PC-3 (cell line): ENCODE measurements around the gene ZFYVE27. TPM values are rescaled to one million over a fixed set of nuclear protein-coding genes. Genes with fewer than 3 reads are reported as not detected.

Source experiments
- ATAC-seq: fragments of 200-7000 bp; cut with Tn5 transposase; 2 replicates; pipeline ENCODE4 v1.9.1; 2020; ENCODE audit warnings: mild to moderate bottlenecking, moderate library complexity
- BruUV-seq: library from RNA; stranded (reverse); fragments of 400-500 nt; replicated peaks from 2 replicates; lab custom pipeline; 2021; lab: Mats Ljungman, UMichigan
- CTCF ChIA-PET: fragments of 300-600 bp; sonication (Branson Sonifier 250); formaldehyde crosslinking; loops from one replicate; lab custom pipeline; 2022; ENCODE audit warnings: antibody characterized with exemption; lab: Charles Lee
- POLR2A ChIA-PET: fragments of 300-600 bp; sonication (Branson Sonifier 250); formaldehyde crosslinking; loops from one replicate; lab custom pipeline; 2022; ENCODE audit warnings: antibody characterized with exemption; ENCODE audit not compliant: unreplicated experiment; lab: Charles Lee
- DNase-seq: peaks from one replicate; pipeline ENCODE4 v3.0.0-alpha.2; 2015
- H2AFZ ChIP-seq: fragments of 300-600 bp; sonication (generic); 2 replicates; pipeline ENCODE4 v1.6.0; 2016; ENCODE audit warnings: antibody characterized with exemption, low read length
- H3F3A ChIP-seq: fragments of 300-600 bp; sonication (generic); one replicate; pipeline ENCODE4 v1.6.0; 2017; ENCODE audit warnings: antibody characterized with exemption, low read length, control low read depth, mild to moderate bottlenecking; ENCODE audit not compliant: unreplicated experiment
- H3K27ac ChIP-seq: fragments of 300-600 bp; sonication (generic); 2 replicates; pipeline ENCODE4 v1.5.1; 2016; ENCODE audit warnings: mild to moderate bottlenecking, low read length
- H3K27me3 ChIP-seq: fragments of 300-600 bp; sonication (generic); 2 replicates; pipeline ENCODE4 v1.6.1; 2016; ENCODE audit warnings: low read length, mixed read lengths
- H3K36me3 ChIP-seq: fragments of 300-600 bp; sonication (generic); 2 replicates; pipeline ENCODE4 v1.6.1; 2016; ENCODE audit warnings: low read depth, mixed run types, low read length, mixed read lengths
- H3K4me1 ChIP-seq: fragments of 300-600 bp; sonication (generic); 2 replicates; pipeline ENCODE4 v1.5.1; 2016; ENCODE audit warnings: low read length; ENCODE audit not compliant: insufficient read depth
- H3K4me2 ChIP-seq: fragments of 300-600 bp; sonication (generic); 2 replicates; pipeline ENCODE4 v1.6.0; 2016; ENCODE audit warnings: low read length
- H3K4me3 ChIP-seq: fragments of 300-600 bp; sonication (generic); 2 replicates; pipeline ENCODE4 v1.5.1; 2016; ENCODE audit warnings: mild to moderate bottlenecking, low read length, mixed read lengths
- H3K79me2 ChIP-seq: fragments of 300-600 bp; sonication (generic); 2 replicates; pipeline ENCODE4 v1.6.1; 2017; ENCODE audit warnings: low read length, mixed read lengths
- H3K9ac ChIP-seq: fragments of 300-600 bp; sonication (generic); 2 replicates; pipeline ENCODE4 v1.6.0; 2016; ENCODE audit warnings: mild to moderate bottlenecking, low read length
- H3K9me2 ChIP-seq: fragments of 300-600 bp; sonication (generic); replicated peaks from 2 replicates; pipeline ENCODE4 v1.6.1; 2016; ENCODE audit warnings: mixed run types, low read length, mixed read lengths
- H3K9me3 ChIP-seq: fragments of 300-600 bp; sonication (generic); 2 replicates; pipeline ENCODE4 v1.6.1; 2016; ENCODE audit warnings: low read length, mixed read lengths
- H4K20me1 ChIP-seq: fragments of 300-600 bp; sonication (generic); 2 replicates; pipeline ENCODE4 v1.6.1; 2016; ENCODE audit warnings: low read length, mixed read lengths
- CTCF ChIP-seq: fragments of 300-600 bp; sonication (generic); conservative IDR thresholded peaks from 2 replicates; pipeline ENCODE4 v1.5.1; 2017; ENCODE audit warnings: antibody characterized with exemption, low read depth, mild to moderate bottlenecking, low read length
- EZH2 ChIP-seq: fragments of 300-600 bp; sonication (generic); IDR thresholded peaks from one replicate; pipeline ENCODE4 v1.6.1; 2017; ENCODE audit warnings: antibody characterized with exemption, mild to moderate bottlenecking, low read length; ENCODE audit not compliant: unreplicated experiment
- EZH2phosphoT487 ChIP-seq: fragments of 300-600 bp; sonication (generic); IDR thresholded peaks from 2 replicates; pipeline ENCODE4 v1.6.1; 2018; ENCODE audit warnings: mild to moderate bottlenecking, antibody characterized with exemption, low read length, borderline replicate concordance
- intact Hi-C: fragments of 100-400 bp; cut with micrococcal nuclease; formaldehyde crosslinking; loops from 2 replicates; pipeline ENCODE4 v1.9.0; 2023
- total RNA-seq: library from RNA; depleted of rRNA; stranded (reverse); fragments of >200 nt; gene quantifications from 2 replicates; pipeline ENCODE4 v1.2.3, GENCODE V29; 2014

ZFYVE27 gene
- total RNA-seq, 1 experiment from 2014 or later = 13.1 TPM

DNA sequence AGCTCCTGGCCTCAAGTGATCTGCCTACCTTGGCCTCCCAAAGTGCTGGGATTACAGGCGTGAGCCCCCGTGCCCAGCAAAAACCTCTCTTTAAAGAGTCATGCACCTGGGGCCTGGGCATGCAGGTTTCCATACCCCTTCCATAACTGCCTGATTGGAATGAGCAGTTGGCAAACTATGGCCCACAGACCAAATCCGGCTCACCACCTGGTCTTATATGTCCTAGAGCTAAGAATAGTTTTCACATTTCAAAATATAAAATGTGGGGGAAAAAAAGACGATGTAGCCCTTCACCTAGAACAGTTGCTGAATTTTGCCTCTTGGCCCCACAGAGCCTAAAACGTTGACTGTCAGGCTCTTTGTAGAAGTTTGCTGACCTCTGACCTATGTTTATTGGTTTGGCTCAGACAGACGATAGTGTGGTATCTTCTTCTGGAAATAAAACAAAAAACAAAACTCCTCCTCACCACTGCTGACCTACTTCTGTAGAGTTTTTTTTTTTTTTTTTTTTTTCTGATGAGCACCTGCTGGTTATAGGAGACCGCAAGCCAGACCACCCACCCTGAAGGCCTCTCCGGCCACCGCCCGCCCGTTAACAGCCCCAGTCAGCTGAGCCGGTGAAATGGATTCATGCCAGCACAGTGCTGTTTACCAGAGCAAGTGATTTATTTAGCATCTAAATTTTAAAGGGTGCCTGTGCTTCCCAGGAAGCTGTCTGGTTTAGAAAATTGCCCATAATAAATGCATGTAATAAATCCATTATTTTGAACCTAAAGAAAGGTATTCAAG is 68.4 kb downstream of the ZFYVE27 start:
- no peak overlapping the region for H3K9ac ChIP-seq
- no peaks in the 10 kb centered on the region for H3K9me2 ChIP-seq
- TF ChIP-seq EZH2phosphoT487 (no peak), CTCF (no peak), EZH2 (no peak)
- DNase-seq (no peak), ATAC-seq (no peak)
- H3F3A ChIP-seq = no peaks in the 10 kb centered on the region
- H3K79me2 ChIP-seq = no peaks in the 10 kb centered on the region
- intact Hi-C loops = no loop called here
- ChIA-PET CTCF (no interaction called here), POLR2A (no interaction called here)
- H2AFZ ChIP-seq = no peak overlapping the region
- no peak overlapping the region for H3K4me3 ChIP-seq
- H3K36me3 ChIP-seq = no peaks in the 10 kb centered on the region
- no peaks in the 10 kb centered on the region for H4K20me1 ChIP-seq
- no peak overlapping the region for H3K4me2 ChIP-seq
- no peaks in the 10 kb centered on the region for H3K9me3 ChIP-seq
- no peaks in the 10 kb centered on the region for H3K27me3 ChIP-seq
- BruUV-seq = no TSS peak
- H3K27ac ChIP-seq = no peak overlapping the region
- H3K4me1 ChIP-seq = no peaks in the 10 kb centered on the region

DNA sequence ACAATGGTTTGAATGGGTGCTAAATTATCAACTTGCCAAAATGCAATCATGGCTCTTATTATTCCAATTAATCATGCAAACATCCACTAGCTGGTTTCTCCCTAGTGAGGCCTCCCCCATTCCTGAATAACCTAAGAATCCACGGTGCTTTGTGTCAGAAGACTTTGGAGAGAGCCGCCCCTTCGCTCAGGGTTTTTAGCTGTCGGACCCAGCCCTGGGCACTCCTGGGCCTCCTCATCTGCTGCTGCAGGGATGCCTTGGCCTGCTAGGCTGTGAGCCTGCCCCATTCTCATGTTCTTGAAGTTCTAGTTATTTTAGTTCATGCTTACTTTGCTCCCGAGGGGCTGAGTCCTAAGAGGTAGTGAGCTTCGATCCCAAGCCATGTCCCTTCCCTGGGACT is 69.0 kb downstream of the ZFYVE27 start:
- H3K9me2 ChIP-seq = no peaks in the 10 kb centered on the region
- no peaks in the 10 kb centered on the region for H3K36me3 ChIP-seq
- ATAC-seq (no peak), DNase-seq (no peak)
- intact Hi-C loops = no loop called here
- H4K20me1 ChIP-seq = no peaks in the 10 kb centered on the region
- H2AFZ ChIP-seq = no peak overlapping the region
- no peak for TF ChIP-seq EZH2phosphoT487
- TF ChIP-seq CTCF = no peak
- TF ChIP-seq EZH2 = no peak
- no peak overlapping the region for H3K4me2 ChIP-seq
- H3F3A ChIP-seq = no peaks in the 10 kb centered on the region
- CTCF ChIA-PET = no interaction called here
- H3K27ac ChIP-seq = no peak overlapping the region
- no peaks in the 10 kb centered on the region for H3K9me3 ChIP-seq
- H3K27me3 ChIP-seq = no peaks in the 10 kb centered on the region
- no peaks in the 10 kb centered on the region for H3K79me2 ChIP-seq
- H3K4me1 ChIP-seq = no peaks in the 10 kb centered on the region
- POLR2A ChIA-PET = no interaction called here
- H3K4me3 ChIP-seq = no peak overlapping the region
- no peak overlapping the region for H3K9ac ChIP-seq
- BruUV-seq = no TSS peak

DNA sequence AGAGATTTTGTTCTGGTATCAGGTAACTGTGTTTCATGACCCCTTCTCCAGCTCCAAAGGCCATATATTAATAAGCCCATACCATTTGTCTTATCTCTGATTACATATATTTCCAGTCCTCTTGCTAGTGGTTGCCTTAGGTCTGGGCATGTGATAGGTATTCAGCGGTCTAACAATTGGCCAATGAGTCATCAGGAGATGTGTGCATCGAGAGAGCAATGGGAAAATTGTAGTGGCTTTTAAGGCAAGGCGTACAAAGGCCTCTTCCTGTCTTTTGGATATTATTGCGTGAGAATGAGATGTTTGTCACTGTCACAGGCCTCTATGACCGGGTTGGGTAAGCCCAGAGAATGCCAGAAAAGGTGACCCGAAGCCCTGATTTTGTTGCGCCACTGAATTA is 73.5 kb downstream of the ZFYVE27 start:
- Histone ChIP-seq H3K9me3 (no peaks in the 10 kb centered on the region), H2AFZ (no peak overlapping the region), H3K36me3 (no peaks in the 10 kb centered on the region), H3F3A (no peaks in the 10 kb centered on the region), H3K4me2 (no peak overlapping the region), H3K4me1 (peaks cover 17% of the 10 kb centered on the region), H3K27me3 (no peaks in the 10 kb centered on the region), H4K20me1 (no peaks in the 10 kb centered on the region), H3K9ac (no peak overlapping the region), H3K27ac (no peak overlapping the region; the same call in 1 of the 2 replicates), H3K4me3 (no peak overlapping the region), H3K79me2 (no peaks in the 10 kb centered on the region), H3K9me2 (no peaks in the 10 kb centered on the region)
- DNase-seq = peak; percentile 51
- no peak for TF ChIP-seq EZH2phosphoT487
- TF ChIP-seq EZH2 = no peak
- no peak for TF ChIP-seq CTCF
- BruUV-seq = no TSS peak
- ChIA-PET POLR2A (no interaction called here), CTCF (no interaction called here)
- intact Hi-C loops = no loop called here
- ATAC-seq = no peak
